Loucy (cell line): ENCODE measurements around the gene JPH4.

Source experiments
- H2AFZ ChIP-seq: fragments of 200-600 bp; sonication (generic); 2 replicates; pipeline ENCODE4 v1.6.0; 2016; ENCODE audit warnings: antibody characterized with exemption, mild to moderate bottlenecking, low read length, moderate library complexity
- H3F3A ChIP-seq: fragments of 200-600 bp; 2 replicates; pipeline ENCODE4 v1.6.0; 2016; ENCODE audit warnings: antibody characterized with exemption, low read depth, mild to moderate bottlenecking
- H3K27me3 ChIP-seq: fragments of 200-600 bp; sonication (generic); 2 replicates; pipeline ENCODE4 v1.6.1; 2014; ENCODE audit warnings: low read length, mild to moderate bottlenecking; ENCODE audit not compliant: insufficient read depth, poor library complexity, severe bottlenecking
- H3K36me3 ChIP-seq: fragments of 200-600 bp; sonication (generic); 2 replicates; pipeline ENCODE4 v1.6.1; 2016; ENCODE audit warnings: low read length; ENCODE audit not compliant: insufficient read depth
- H3K4me1 ChIP-seq: fragments of 200-600 bp; sonication (generic); 2 replicates; pipeline ENCODE4 v1.5.1; 2014; ENCODE audit warnings: low read length, mild to moderate bottlenecking; ENCODE audit not compliant: insufficient read depth, poor library complexity, severe bottlenecking
- H3K4me2 ChIP-seq: fragments of 200-600 bp; sonication (generic); 2 replicates; pipeline ENCODE4 v1.6.0; 2014; ENCODE audit warnings: antibody characterized with exemption, low read length, low read depth, mild to moderate bottlenecking; ENCODE audit not compliant: poor library complexity, severe bottlenecking
- H3K4me3 ChIP-seq: fragments of 200-600 bp; sonication (generic); 2 replicates; pipeline ENCODE4 v1.5.1; 2014; ENCODE audit warnings: low read length, mild to moderate bottlenecking, mixed read lengths; ENCODE audit not compliant: poor library complexity, severe bottlenecking
- H3K79me2 ChIP-seq: fragments of 200-600 bp; sonication (generic); 2 replicates; pipeline ENCODE4 v1.6.1; 2014; ENCODE audit warnings: low read length; ENCODE audit not compliant: insufficient read depth
- H3K9ac ChIP-seq: fragments of 200-600 bp; sonication (generic); 2 replicates; pipeline ENCODE4 v1.6.0; 2014; ENCODE audit warnings: mild to moderate bottlenecking, low read depth, low read length, moderate library complexity; ENCODE audit not compliant: poor library complexity, severe bottlenecking
- H3K9me2 ChIP-seq: fragments of 200-600 bp; sonication (generic); replicated peaks from 2 replicates; pipeline ENCODE4 v1.6.1; 2016; ENCODE audit warnings: low read depth, low read length, mixed read lengths
- H3K9me3 ChIP-seq: fragments of 200-600 bp; sonication (generic); 2 replicates; pipeline ENCODE4 v1.6.1; 2014; ENCODE audit warnings: mild to moderate bottlenecking, antibody characterized with exemption, low read length, low read depth; ENCODE audit not compliant: insufficient read depth
- H4K20me1 ChIP-seq: fragments of 200-600 bp; sonication (generic); 2 replicates; pipeline ENCODE4 v1.6.0; 2014; ENCODE audit warnings: antibody characterized with exemption, low read length, mild to moderate bottlenecking; ENCODE audit not compliant: insufficient read depth, poor library complexity, severe bottlenecking
- CTCF ChIP-seq: fragments of 200-600 bp; sonication (generic); conservative IDR thresholded peaks from 2 replicates; pipeline ENCODE4 v1.5.1; 2014; ENCODE audit warnings: mild to moderate bottlenecking, antibody characterized with exemption, low read length
- EZH2phosphoT487 ChIP-seq: fragments of 200-600 bp; IDR thresholded peaks from 2 replicates; pipeline ENCODE4 v1.6.1; 2018; ENCODE audit warnings: antibody characterized with exemption, mild to moderate bottlenecking, moderate library complexity, borderline replicate concordance

JPH4 gene

GRCh38 chr14:23614395-23614828, 35.8 kb upstream of the JPH4 start:
- Histone ChIP-seq H3K9ac (no peak overlapping the region), H3K4me1 (peaks cover 20% of the 10 kb centered on the region), H3K79me2 (no peaks in the 10 kb centered on the region), H3K27me3 (peaks cover 33% of the 10 kb centered on the region), H3K4me3 (no peak overlapping the region), H3K4me2 (no peak overlapping the region), H3K36me3 (no peaks in the 10 kb centered on the region), H4K20me1 (no peaks in the 10 kb centered on the region), H3K9me2 (no peaks in the 10 kb centered on the region), H3K9me3 (no peaks in the 10 kb centered on the region), H3F3A (peaks cover 3% of the 10 kb centered on the region; the same call in 1 of the 2 replicates), H2AFZ (no peak overlapping the region)
- TF ChIP-seq EZH2phosphoT487, result no peak
- TF ChIP-seq CTCF, result no peak

GRCh38 chr14:23613242-23614070, 34.9 kb upstream of the JPH4 start:
- H3K9me2 ChIP-seq, result no peaks in the 10 kb centered on the region
- peaks cover 20% of the 10 kb centered on the region for H3K4me1 ChIP-seq
- H4K20me1 ChIP-seq, result no peaks in the 10 kb centered on the region
- no peak overlapping the region for H3K4me3 ChIP-seq
- H3K4me2 ChIP-seq, result no peak overlapping the region
- TF ChIP-seq EZH2phosphoT487, result no peak
- TF ChIP-seq CTCF, result no peak
- peaks cover 3% of the 10 kb centered on the region; the same call in 1 of the 2 replicates for H3F3A ChIP-seq
- no peak overlapping the region for H3K9ac ChIP-seq
- no peaks in the 10 kb centered on the region for H3K36me3 ChIP-seq
- no peaks in the 10 kb centered on the region for H3K9me3 ChIP-seq
- peaks cover 24% of the 10 kb centered on the region for H3K27me3 ChIP-seq
- no peaks in the 10 kb centered on the region for H3K79me2 ChIP-seq
- no peak overlapping the region for H2AFZ ChIP-seq

- H4K20me1 ChIP-seq, result no peaks in the 10 kb centered on the region
- H3K36me3 ChIP-seq, result no peaks in the 10 kb centered on the region
- H3K9ac ChIP-seq, result no peak overlapping the region
- H3K4me2 ChIP-seq, result no peak overlapping the region
- H2AFZ ChIP-seq, result no peak overlapping the region
- H3K9me2 ChIP-seq, result no peaks in the 10 kb centered on the region
- H3K79me2 ChIP-seq, result no peaks in the 10 kb centered on the region
- H3K4me1 ChIP-seq, result peaks cover 20% of the 10 kb centered on the region
- H3K9me3 ChIP-seq, result no peaks in the 10 kb centered on the region
- H3F3A ChIP-seq, result peaks cover 3% of the 10 kb centered on the region; the same call in 1 of the 2 replicates
- no peak for TF ChIP-seq CTCF
- no peak for TF ChIP-seq EZH2phosphoT487
- H3K4me3 ChIP-seq, result no peak overlapping the region
- peaks cover 17% of the 10 kb centered on the region for H3K27me3 ChIP-seq
Observed at GRCh38 chr14:23612802-23613201, 34.2 kb upstream of the JPH4 start.
